ENCODE data around the gene RASD1.

DNA sequence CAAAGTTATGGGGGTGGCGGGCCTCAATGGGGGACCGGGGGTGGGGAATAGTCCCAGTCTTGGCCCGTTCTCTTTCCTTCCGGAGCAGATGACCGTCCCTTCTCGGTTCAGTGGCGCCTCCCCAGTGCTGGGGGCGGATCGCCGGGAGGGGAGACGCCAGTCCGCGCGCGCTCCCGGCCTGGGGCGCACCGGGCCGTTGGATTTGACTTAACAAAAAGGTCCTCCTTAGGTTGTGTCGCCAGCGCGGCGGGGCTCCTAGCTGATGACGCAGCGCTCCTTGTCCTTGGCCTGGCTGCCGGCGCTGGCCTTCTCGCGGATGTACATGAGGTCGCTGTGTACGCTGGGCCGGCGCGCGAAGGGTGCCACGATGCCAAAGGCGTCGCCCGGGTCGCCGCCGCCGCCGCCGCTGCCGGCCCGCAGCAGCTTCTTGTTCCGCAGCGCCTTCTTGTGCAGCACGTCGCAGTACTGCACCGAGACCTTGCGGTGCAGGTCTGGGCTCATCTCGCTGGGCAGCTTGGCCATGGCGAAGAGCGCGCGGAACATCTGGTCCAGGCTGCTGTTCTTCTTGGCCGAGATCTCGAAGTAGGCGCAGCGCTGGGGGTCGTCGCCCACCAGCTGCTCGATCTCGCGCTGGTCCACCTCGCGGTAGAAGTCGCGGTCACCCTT, 1.2 kb downstream of the RASD1 start:
- TF ChIP-seq EZH2phosphoT487 (IDR thresholded peaks at IDR 0.05; ENCODE audit: borderline replicate concordance, low read length) = no peak
- TF ChIP-seq, protein P1, sequence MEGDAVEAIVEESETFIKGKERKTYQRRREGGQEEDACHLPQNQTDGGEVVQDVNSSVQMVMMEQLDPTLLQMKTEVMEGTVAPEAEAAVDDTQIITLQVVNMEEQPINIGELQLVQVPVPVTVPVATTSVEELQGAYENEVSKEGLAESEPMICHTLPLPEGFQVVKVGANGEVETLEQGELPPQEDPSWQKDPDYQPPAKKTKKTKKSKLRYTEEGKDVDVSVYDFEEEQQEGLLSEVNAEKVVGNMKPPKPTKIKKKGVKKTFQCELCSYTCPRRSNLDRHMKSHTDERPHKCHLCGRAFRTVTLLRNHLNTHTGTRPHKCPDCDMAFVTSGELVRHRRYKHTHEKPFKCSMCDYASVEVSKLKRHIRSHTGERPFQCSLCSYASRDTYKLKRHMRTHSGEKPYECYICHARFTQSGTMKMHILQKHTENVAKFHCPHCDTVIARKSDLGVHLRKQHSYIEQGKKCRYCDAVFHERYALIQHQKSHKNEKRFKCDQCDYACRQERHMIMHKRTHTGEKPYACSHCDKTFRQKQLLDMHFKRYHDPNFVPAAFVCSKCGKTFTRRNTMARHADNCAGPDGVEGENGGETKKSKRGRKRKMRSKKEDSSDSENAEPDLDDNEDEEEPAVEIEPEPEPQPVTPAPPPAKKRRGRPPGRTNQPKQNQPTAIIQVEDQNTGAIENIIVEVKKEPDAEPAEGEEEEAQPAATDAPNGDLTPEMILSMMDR (conservative IDR thresholded peaks at IDR 0.05; ENCODE audit: low read depth, low read length) = 0 out of 2 replicates have a peak, but pooled peaks have one; percentile 13
